DLD1 (cell line): ENCODE data around the gene POLDIP2.

ENCODE experiments used
- in situ Hi-C: cut with HindIII; loops from 2 replicates; pipeline ENCODE4 v1.10.0; 2017; ENCODE audit warnings: low sequenced_read_pairs

POLDIP2 gene

GRCh38 chr17:28318759-28319597, 38.3 kb downstream of the POLDIP2 start, which contains the start of gene TMEM97:
Gene TMEM97 (plus strand): TSS chr17:28319200. CDS start chr17:28319240, 40 bp downstream.
- in situ Hi-C loops, result no loop called here

DNA sequence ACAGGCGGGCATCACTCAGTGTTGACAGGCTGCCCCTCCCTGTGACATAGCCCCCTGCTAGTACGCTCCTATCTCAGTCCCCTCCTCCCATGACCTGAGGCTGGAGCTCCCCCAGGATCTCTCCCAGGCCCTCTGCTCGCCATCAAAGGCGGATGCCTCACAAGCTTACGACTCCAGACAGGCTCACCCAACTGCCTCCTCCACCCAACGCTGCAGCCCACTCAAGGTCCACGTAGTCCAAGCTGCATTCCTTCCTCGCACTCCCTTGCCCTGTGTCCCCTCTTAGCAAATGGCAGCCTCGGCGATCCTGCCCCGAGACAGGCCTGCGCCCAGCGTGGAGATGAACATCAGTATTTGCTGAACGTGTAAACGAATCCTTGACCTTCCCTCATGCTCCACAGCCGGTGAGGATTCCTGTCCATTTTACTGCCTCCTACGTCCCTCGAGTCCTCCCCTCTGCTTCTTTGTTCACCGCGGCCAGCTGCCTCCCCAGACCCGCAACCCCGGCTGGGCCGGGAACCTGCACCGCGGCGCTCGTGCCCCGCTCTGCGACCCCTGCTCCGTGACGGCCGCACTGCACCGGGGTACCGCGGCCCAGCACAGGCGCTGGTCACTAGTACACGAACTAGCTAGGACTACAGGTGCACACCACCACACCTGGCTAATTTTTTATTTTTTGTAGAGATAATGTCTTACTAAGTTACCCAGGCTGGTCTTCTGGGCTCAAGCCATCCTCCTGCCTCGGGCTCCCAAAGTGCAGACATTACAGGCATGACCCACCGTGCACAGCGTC, 39.2 kb downstream of the POLDIP2 start:
- in situ Hi-C loops, result no loop called here

DNA sequence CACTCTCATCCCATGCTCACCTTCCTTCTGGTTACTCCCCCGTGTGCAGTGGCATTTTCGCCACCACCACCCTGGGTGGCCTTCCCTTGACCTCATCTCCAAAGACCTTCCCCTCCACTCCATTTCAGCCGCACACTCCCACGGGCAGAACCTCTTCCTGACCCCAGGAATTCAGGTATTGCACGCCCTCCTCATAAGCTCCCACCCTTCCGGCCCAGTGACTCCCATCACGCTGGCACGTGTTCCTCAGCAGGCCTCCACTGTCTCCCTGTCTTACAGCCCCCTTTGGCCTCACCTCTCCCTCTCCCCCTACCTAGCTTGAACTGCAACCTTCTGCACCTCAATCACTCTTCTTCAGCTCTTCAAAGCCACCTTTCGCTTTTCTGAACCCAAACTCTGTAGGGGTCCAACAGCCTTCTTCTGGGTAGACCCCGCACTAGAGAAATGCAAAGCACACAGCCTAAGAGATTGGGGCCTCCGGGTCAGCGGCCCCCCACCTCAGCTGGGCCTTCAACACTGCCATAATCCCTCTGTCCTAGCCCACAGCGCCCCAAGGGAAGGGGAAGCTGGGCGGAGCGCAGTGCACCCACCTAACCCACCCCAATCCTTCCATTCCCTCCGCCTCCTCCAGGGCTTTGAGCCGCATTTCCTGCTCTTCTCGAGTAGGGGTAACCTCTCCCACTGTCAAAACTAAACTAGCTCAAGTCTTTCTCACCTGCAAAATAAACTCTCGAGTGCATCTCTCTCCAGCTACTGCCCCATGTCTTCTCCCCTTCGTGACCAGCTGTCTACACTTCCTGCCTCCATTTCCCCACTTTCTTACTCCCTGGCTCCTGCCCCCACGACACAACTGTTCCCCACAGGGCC, 40.0 kb downstream of the POLDIP2 start:
- in situ Hi-C loops, result no loop called here

- in situ Hi-C loops, result no loop called here
Measured at GRCh38 chr17:28315846-28316705, 41.3 kb downstream of the POLDIP2 start.

GRCh38 chr17:28313841-28314240, 43.5 kb downstream of the POLDIP2 start:
- in situ Hi-C loops, result no loop called here

DNA sequence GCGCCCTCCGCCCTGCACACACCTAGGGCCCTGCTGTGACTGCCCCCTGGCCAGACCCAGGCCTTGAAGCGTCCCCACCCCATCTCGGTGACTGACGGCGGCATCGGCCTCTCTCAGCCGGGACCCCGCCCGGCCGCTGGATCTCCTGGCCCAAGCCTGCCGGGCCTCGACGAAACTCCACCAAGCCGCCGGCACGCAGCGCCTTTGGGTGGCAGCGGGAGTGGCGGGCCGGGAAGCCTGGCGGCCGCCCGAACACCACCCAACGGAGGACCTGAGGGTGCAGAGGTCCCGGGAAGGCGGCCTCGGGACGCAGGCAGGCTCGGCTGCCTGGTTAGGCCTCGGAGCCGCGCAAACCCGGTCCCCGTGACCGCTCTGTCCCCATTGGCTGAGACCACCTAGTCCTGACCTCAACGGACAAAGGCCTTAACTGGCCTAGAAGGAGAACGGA, 50.3 kb downstream of the POLDIP2 start:
- in situ Hi-C loops, result no loop called here

DNA sequence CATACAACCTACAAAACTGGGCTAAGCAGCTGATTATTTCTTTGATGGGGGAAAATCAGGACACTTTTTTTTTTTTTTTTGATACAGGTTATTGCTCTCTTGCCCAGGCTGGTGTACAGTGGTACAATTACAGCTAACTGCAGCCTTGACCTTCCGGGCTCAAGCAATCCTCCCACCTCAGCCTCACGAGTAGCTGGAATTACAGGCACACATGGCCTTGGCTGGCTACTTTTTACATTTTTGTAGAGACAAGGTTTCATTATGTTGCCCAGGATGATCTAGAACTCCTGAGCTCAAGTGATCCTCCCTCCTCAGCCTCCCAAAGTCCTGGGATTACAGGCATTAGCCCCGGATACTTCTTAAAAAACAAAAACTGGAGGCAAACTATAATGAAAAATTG, 58.9 kb downstream of the POLDIP2 start:
- in situ Hi-C loops, result no loop called here
